ENCODE data around the gene SLC38A1.

DNA sequence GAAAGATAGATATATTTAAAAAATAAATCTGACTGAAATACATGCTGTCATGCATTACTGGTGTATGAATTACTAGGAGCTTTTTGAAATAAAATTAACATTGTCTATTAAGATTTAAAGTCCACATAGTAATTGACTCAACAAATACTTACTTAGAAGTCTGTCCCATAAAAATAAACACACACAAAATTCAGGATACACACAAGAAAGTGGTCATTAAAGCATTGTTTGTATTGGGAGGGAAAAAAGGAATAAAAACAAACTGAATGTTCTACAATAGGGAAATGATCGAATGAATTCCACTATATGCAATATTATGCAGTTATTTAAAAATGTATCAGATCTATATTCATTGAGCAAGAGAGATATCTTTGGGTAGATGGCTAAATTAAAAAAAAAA lies 118.9 kb downstream of the SLC38A1 start:
- TF ChIP-seq POLR2AphosphoS5 (IDR thresholded peaks at IDR 0.05) (no peak), POLR2A (IDR thresholded peaks at IDR 0.05) (no peak)
- TF ChIP-seq, protein P1, sequence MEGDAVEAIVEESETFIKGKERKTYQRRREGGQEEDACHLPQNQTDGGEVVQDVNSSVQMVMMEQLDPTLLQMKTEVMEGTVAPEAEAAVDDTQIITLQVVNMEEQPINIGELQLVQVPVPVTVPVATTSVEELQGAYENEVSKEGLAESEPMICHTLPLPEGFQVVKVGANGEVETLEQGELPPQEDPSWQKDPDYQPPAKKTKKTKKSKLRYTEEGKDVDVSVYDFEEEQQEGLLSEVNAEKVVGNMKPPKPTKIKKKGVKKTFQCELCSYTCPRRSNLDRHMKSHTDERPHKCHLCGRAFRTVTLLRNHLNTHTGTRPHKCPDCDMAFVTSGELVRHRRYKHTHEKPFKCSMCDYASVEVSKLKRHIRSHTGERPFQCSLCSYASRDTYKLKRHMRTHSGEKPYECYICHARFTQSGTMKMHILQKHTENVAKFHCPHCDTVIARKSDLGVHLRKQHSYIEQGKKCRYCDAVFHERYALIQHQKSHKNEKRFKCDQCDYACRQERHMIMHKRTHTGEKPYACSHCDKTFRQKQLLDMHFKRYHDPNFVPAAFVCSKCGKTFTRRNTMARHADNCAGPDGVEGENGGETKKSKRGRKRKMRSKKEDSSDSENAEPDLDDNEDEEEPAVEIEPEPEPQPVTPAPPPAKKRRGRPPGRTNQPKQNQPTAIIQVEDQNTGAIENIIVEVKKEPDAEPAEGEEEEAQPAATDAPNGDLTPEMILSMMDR (IDR thresholded peaks at IDR 0.05), result no peak

All from upper lobe of left lung (tissue), 4 donors.